ENCODE data around the gene KIF3B.
A peak's percentile ranks its signal among the peaks of the same experiment; 100 is the strongest.
"Not testable (repeated sequence)": the region's sequence is repeated elsewhere in the genome, so short reads cannot be mapped to it uniquely, and the experiment has no call there.

The KIF3B gene

DNA sequence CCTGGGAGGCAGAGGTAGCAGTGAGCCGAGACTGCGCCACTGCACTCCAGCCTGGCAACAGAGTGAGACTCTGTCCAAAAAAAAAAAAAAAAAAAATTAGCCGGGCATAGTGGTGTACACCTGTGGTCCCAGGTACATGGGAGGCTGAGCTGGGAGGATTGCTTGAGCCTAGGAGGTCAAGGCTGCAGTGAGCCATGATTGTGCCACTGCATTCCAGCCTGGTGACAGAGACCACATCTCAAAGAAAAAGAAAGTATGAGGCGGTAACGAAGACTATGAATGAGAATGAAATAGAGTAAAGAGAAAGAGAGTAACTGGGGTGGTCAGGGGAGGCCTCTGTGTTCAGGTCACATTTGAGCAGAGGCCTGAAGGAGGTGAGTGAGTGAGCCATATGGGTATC is 31.2 kb upstream of the KIF3B start:
- not testable (repeated sequence) for DNase-seq

DNA sequence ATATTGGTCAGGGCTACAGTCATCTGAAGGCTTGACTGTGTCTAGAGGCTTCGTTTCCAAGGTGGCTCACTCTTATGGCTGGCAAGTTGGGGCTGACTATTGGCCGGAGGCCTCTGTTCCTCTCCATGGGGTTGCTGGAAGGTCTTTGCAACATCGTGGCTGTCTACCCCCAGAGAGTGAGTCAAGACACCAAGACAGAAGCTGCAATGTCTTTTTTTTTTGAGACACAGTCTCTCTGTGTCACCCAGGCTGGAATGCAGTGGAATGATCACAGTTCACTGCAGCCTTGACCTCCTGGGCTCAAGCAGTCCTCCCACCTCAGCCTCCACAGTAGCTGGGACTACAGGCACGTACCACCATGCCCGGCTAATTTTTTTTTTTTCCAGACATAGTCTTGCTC is 29.4 kb upstream of the KIF3B start:
- Histone ChIP-seq H3K27ac (ENCODE audit: insufficient read depth, low read length, poor library complexity, severe bottlenecking) (no peak overlapping the region), H3K4me3 (ENCODE audit: insufficient read depth, low read depth, low read length, poor library complexity, severe bottlenecking) (no peak overlapping the region), H3K36me3 (ENCODE audit: control insufficient read depth, insufficient read depth, low read length) (no peaks in the 10 kb centered on the region), H3K4me1 (ENCODE audit: control insufficient read depth, insufficient read depth, low read length, poor library complexity, severe bottlenecking) (peaks cover 6% of the 10 kb centered on the region), H3K27me3 (replicated peaks; ENCODE audit: control insufficient read depth, insufficient read depth, low read length, poor library complexity, severe bottlenecking) (no peaks in the 10 kb centered on the region), H3K9me3 (ENCODE audit: control insufficient read depth, low read length) (no peaks in the 10 kb centered on the region)
- DNase-seq: no peak

More for the DNA sequence above, 31.2 kb upstream of the KIF3B start:
- not testable (repeated sequence) for H3K36me3 ChIP-seq (ENCODE audit: control insufficient read depth, insufficient read depth, low read length); H3K27ac ChIP-seq (ENCODE audit: insufficient read depth, low read length, poor library complexity, severe bottlenecking); H3K9me3 ChIP-seq (ENCODE audit: control insufficient read depth, low read length); H3K27me3 ChIP-seq (replicated peaks; ENCODE audit: control insufficient read depth, insufficient read depth, low read length, poor library complexity, severe bottlenecking); H3K4me3 ChIP-seq (ENCODE audit: insufficient read depth, low read depth, low read length, poor library complexity, severe bottlenecking); H3K4me1 ChIP-seq (ENCODE audit: control insufficient read depth, insufficient read depth, low read length, poor library complexity, severe bottlenecking)

DNA sequence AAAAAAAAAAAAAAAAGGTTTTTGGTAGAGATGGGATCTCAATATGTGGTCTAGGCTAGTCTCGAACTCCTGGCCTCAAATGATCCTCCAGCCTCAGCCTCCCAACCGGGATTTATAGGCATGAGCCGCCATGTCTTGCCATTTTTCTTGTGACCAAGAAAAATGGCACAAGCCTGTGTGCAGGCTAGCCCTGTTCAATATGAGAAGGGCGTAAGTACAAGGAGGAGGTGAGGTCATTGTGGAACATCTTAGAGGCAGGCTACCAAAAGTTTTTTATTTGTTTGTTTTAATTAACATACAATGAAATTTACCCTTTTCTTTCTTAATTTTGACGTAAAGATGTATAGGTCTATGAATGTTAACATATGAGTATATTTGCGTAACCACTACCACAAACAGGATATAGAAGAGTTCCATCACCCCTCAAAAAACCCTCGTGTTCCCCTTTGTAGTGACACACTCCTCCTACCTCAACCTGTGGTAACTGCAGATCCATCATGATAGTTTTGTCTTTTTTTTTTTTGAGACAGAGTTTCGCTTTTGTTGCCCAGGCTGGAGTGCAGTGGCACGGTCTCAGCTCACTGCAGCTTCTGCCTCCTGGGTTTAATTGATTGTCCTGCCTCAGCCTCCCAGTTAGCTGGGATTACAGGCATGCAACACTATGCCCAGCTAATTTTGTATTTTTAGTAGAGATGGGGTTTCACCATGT is 28.3 kb upstream of the KIF3B start:
- peak in 2 of 3 donors; percentile 8 to 22 for DNase-seq

DNA sequence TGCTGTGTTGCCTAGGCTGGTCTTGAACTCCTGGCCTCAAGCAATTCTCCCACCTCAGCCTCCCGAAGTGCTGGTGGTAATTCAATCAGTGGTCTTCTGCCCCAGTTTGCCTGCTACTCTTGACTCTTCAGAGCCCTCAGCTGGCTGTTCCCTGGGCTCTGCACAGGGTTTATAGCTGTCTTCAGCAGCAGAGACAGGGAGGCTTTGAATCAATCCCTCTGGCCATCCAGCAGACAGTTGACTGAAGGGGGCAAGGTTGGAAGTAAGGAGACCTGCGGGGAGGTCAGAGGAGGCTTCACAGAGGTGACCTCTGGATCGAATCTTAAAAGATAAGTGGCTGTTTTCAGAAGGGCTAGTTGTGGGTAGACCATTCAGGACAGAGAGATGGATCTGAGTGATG is 26.0 kb upstream of the KIF3B start:
- Histone ChIP-seq H3K4me3 (ENCODE audit: insufficient read depth, low read depth, low read length, poor library complexity, severe bottlenecking) (no peak overlapping the region), H3K9me3 (ENCODE audit: control insufficient read depth, low read length) (no peaks in the 10 kb centered on the region), H3K27me3 (replicated peaks; ENCODE audit: control insufficient read depth, insufficient read depth, low read length, poor library complexity, severe bottlenecking) (no peaks in the 10 kb centered on the region), H3K4me1 (ENCODE audit: control insufficient read depth, insufficient read depth, low read length, poor library complexity, severe bottlenecking) (peaks cover 6% of the 10 kb centered on the region), H3K36me3 (ENCODE audit: control insufficient read depth, insufficient read depth, low read length) (no peaks in the 10 kb centered on the region), H3K27ac (ENCODE audit: insufficient read depth, low read length, poor library complexity, severe bottlenecking) (no peak overlapping the region)
- DNase-seq: no peak

More for the DNA sequence above, 28.3 kb upstream of the KIF3B start:
- Histone ChIP-seq H3K36me3 (ENCODE audit: control insufficient read depth, insufficient read depth, low read length) (no peaks in the 10 kb centered on the region), H3K4me1 (ENCODE audit: control insufficient read depth, insufficient read depth, low read length, poor library complexity, severe bottlenecking) (peaks cover 6% of the 10 kb centered on the region), H3K4me3 (ENCODE audit: insufficient read depth, low read depth, low read length, poor library complexity, severe bottlenecking) (peak overlapping the region; percentile 17), H3K27ac (ENCODE audit: insufficient read depth, low read length, poor library complexity, severe bottlenecking) (no peak overlapping the region), H3K9me3 (ENCODE audit: control insufficient read depth, low read length) (no peaks in the 10 kb centered on the region), H3K27me3 (replicated peaks; ENCODE audit: control insufficient read depth, insufficient read depth, low read length, poor library complexity, severe bottlenecking) (no peaks in the 10 kb centered on the region)

DNA sequence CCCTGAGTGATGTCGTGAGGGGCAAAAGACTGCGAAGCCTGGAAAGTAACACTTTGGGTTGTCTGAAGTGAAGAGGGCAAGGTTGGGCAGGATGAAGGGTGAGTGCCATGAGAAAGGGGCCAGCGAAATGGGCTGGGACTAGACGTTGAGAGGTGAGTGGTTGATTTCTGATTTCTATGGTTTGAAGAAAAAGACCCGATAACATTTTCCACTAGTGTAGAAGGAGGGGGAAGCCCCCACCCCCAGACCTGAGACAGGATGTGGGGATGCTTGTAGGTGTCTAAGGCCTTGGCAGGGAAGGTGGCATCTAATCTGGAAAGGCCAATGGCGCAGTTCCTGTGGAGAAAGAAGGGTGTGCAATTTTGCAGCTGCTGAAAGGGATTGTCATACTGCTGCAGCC is 25.3 kb upstream of the KIF3B start:
- Histone ChIP-seq H3K4me1 (ENCODE audit: control insufficient read depth, insufficient read depth, low read length, poor library complexity, severe bottlenecking) (peaks cover 6% of the 10 kb centered on the region), H3K36me3 (ENCODE audit: control insufficient read depth, insufficient read depth, low read length) (no peaks in the 10 kb centered on the region), H3K4me3 (ENCODE audit: insufficient read depth, low read depth, low read length, poor library complexity, severe bottlenecking) (no peak overlapping the region), H3K9me3 (ENCODE audit: control insufficient read depth, low read length) (no peaks in the 10 kb centered on the region), H3K27ac (ENCODE audit: insufficient read depth, low read length, poor library complexity, severe bottlenecking) (no peak overlapping the region), H3K27me3 (replicated peaks; ENCODE audit: control insufficient read depth, insufficient read depth, low read length, poor library complexity, severe bottlenecking) (no peaks in the 10 kb centered on the region)
- no peak for DNase-seq

DNA sequence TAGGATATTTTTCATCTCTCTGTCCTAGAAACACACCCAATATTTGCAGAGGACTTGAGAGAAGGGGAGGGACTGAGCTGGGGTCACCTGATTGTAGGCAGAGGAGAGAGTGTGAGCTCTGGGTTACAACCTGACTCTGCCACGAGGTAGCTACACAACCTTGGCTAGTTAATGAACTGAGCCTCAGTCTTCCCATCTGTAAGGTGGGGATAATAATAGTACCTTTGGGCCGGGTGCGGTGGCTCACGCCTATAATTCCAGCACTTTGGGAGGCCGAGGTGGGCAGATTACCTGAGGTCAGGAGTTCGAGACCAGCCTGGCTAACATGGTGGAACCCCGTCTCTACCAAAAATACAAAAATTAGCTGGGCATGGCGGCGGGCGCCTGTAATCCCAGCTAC is 16.5 kb upstream of the KIF3B start:
- H3K4me3 ChIP-seq (ENCODE audit: insufficient read depth, low read depth, low read length, poor library complexity, severe bottlenecking); H3K36me3 ChIP-seq (ENCODE audit: control insufficient read depth, insufficient read depth, low read length); H3K9me3 ChIP-seq (ENCODE audit: control insufficient read depth, low read length); H3K27me3 ChIP-seq (replicated peaks; ENCODE audit: control insufficient read depth, insufficient read depth, low read length, poor library complexity, severe bottlenecking); H3K27ac ChIP-seq (ENCODE audit: insufficient read depth, low read length, poor library complexity, severe bottlenecking); H3K4me1 ChIP-seq (ENCODE audit: control insufficient read depth, insufficient read depth, low read length, poor library complexity, severe bottlenecking); DNase-seq: not testable (repeated sequence)

DNA sequence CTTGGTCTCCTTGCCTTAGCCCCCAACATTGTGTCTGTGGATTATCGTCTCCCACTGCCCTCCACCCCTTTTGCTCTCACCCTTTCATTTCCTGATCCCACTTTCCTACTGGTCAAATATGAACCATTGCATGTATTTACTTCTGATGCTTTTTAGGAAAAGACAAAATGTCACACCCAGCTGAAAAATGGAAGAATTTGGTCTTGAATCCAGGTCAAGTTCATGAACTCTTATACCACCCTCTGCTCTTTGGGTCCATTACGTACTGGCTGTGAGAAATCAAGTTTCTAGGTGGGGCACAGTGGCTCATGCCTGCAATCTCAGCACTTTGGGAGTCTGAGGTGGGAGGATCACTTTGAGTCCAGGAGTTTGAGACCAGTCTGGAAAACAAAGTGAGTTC is 15.8 kb upstream of the KIF3B start:
- Histone ChIP-seq H3K36me3 (ENCODE audit: control insufficient read depth, insufficient read depth, low read length) (no peaks in the 10 kb centered on the region), H3K4me3 (ENCODE audit: insufficient read depth, low read depth, low read length, poor library complexity, severe bottlenecking) (no peak overlapping the region), H3K4me1 (ENCODE audit: control insufficient read depth, insufficient read depth, low read length, poor library complexity, severe bottlenecking) (no peaks in the 10 kb centered on the region), H3K27ac (ENCODE audit: insufficient read depth, low read length, poor library complexity, severe bottlenecking) (no peak overlapping the region), H3K27me3 (replicated peaks; ENCODE audit: control insufficient read depth, insufficient read depth, low read length, poor library complexity, severe bottlenecking) (no peaks in the 10 kb centered on the region), H3K9me3 (ENCODE audit: control insufficient read depth, low read length) (no peaks in the 10 kb centered on the region)
- DNase-seq: no peak

DNA sequence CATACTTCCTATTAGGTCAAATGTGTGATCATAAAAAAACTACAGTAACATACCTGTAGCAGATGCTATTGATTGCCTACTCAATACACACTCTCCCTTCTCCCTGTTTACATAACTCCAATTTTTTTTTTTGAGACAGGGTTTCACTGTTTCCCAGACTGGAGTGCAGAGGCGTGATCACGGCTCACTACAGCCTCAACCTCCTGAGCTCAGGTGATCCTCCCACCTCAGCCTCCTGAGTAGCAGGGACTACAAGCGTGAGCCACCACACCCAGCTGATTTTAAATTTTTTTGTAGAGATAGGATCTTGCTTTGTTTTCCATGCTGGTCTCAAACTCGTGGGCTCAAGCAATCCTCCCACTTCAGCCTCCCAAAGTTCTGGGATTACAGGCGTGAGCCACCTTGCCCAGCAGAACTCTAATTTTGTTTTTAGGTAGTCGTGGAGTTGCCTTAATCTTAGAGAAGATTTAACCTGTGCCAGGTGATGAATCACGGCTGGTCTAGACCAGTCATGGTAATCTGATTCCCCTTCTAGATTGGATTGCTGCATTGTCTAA is 14.0 kb upstream of the KIF3B start:
- H3K4me1 ChIP-seq (ENCODE audit: control insufficient read depth, insufficient read depth, low read length, poor library complexity, severe bottlenecking): no peaks in the 10 kb centered on the region
- no peak for DNase-seq
- H3K9me3 ChIP-seq (ENCODE audit: control insufficient read depth, low read length): no peaks in the 10 kb centered on the region
- H3K4me3 ChIP-seq (ENCODE audit: insufficient read depth, low read depth, low read length, poor library complexity, severe bottlenecking): no peak overlapping the region
- no peaks in the 10 kb centered on the region for H3K27me3 ChIP-seq (replicated peaks; ENCODE audit: control insufficient read depth, insufficient read depth, low read length, poor library complexity, severe bottlenecking)
- H3K36me3 ChIP-seq (ENCODE audit: control insufficient read depth, insufficient read depth, low read length): no peaks in the 10 kb centered on the region
- no peak overlapping the region for H3K27ac ChIP-seq (ENCODE audit: insufficient read depth, low read length, poor library complexity, severe bottlenecking)

DNA sequence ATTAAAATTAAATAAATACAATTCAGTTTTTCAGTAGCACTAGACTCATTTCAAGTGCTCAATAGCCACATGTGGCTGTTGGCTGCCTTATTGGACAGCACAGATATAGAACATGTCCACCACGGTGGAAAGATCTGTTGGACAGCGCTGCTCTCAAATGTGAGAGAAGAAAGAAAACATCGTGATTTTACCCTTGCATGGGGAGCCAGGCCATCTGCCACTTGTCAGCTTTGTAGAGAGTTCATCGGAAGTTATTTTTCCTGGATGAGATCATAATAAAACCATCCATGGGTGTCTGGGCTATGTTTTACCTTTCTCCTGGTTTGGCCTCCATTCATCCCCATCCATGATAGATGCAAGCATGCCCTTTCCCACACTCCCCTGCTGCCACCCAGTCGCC is 5.8 kb upstream of the KIF3B start:
- DNase-seq: no peak
- H3K4me1 ChIP-seq (ENCODE audit: control insufficient read depth, insufficient read depth, low read length, poor library complexity, severe bottlenecking): no peaks in the 10 kb centered on the region
- no peaks in the 10 kb centered on the region for H3K36me3 ChIP-seq (ENCODE audit: control insufficient read depth, insufficient read depth, low read length)
- no peak overlapping the region for H3K27ac ChIP-seq (ENCODE audit: insufficient read depth, low read length, poor library complexity, severe bottlenecking)
- no peak overlapping the region for H3K4me3 ChIP-seq (ENCODE audit: insufficient read depth, low read depth, low read length, poor library complexity, severe bottlenecking)
- no peaks in the 10 kb centered on the region for H3K27me3 ChIP-seq (replicated peaks; ENCODE audit: control insufficient read depth, insufficient read depth, low read length, poor library complexity, severe bottlenecking)
- H3K9me3 ChIP-seq (ENCODE audit: control insufficient read depth, low read length): no peaks in the 10 kb centered on the region

DNA sequence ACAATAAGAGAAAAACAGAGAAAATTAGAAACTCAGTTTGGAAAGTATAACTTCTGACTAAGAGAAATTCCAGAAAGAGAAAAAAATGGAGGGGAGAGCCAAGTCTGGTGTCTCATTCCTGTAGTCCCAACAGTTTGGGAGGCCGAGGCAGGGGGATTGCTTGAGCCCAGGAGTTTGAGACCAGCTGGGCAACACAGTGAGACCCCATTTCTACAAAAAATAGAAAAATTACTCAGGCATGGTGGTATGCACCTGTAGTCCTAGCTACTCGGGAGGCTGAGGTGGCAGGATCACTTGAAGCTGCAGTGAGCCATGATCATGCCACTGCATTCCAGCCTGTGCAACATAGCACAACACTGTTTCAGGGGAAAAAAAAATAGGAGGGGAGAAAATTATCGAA is 3.1 kb upstream of the KIF3B start:
- no peaks in the 10 kb centered on the region for H3K27me3 ChIP-seq (replicated peaks; ENCODE audit: control insufficient read depth, insufficient read depth, low read length, poor library complexity, severe bottlenecking)

More for the DNA sequence above, 3.1 kb upstream of the KIF3B start:
- Histone ChIP-seq H3K36me3 (ENCODE audit: control insufficient read depth, insufficient read depth, low read length) (no peaks in the 10 kb centered on the region), H3K4me1 (ENCODE audit: control insufficient read depth, insufficient read depth, low read length, poor library complexity, severe bottlenecking) (no peaks in the 10 kb centered on the region), H3K9me3 (ENCODE audit: control insufficient read depth, low read length) (no peaks in the 10 kb centered on the region), H3K27ac (ENCODE audit: insufficient read depth, low read length, poor library complexity, severe bottlenecking) (no peak overlapping the region), H3K4me3 (ENCODE audit: insufficient read depth, low read depth, low read length, poor library complexity, severe bottlenecking) (no peak overlapping the region)
- no peak for DNase-seq
